Smooth muscle cell of the brain vasculature (primary cell): ENCODE data around the gene CDH23.

Experiments used
- DNase-seq: peaks from one replicate; pipeline ENCODE4 v3.0.0-alpha.2; 2012; ENCODE audit warnings: low read depth, low spot score

CDH23 gene

DNA sequence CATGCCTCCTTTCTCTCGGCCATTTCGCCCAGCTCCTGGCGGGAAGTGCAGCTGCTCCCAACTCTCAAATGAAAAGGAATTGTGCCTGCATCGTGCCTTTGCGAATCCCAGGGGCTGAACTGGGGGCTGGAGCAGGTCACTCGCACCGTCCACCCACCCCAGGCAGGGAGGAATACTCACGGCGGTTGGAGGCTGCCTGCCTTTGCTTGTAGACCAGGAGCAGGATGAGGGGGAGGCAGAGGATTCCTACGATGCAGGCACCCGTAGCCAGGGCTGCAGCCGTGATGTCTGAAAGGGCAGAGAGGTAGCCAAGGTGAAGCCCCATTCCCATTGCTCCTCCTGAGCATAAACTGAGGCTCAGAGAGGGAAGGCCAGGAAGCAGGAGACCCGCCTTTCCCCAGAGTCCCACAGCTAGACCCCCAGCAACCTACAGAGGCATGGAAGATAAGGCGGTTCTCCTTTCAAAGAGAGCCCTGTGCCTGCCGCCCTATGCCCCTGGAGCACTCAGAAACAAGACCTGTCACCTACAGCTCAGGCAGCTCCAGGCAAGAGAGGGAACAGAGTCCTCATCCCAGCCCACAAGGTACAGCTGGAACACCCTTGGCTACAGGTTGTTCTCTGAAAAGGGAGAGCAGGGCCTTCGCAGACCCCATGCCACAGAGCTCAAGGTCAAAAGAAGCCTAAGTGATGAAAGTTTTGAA lies 358.6 kb downstream of the CDH23 start:
- DNase-seq: no peak

DNA sequence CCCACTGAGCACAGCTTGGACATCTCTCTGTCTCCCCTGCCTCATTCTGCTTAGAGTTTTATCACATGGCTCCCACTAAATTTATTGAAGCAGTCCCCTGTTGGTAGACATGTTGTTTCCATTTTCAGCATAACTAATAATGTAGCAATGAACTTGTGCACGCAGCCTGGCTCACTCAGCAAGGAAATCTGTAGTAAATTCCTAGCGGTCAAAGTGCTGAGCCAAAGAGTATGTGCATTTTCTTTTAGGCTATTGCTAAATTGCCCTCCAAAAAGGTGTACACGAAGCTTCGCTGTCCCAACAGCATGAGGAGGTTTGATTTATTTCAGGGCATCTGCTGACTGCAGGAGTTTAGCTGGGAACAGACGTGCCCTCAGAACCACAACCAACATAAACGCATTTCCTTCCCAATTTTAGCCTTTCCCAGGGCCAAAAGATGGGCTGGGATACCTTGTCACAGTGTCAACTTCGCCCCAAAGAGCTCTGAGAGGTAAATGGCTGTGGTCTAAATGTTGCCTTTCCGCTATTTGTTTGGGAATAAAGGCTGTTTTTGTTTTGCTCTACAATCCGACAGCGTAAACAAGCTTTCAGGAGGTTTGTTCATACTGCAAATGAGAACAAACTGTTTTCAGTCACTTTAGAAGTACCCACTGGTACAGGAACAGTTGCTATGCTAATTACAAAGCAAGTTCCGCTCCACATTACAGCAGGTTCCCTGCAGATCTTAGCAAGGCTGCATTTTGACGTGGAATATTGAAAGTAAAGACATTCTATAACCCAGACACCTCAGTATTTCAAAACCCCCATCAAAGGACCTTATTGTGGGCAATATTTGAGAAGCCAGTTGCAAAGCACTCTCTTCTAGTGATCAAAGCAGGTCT lies 359.8 kb downstream of the CDH23 start:
- no peak for DNase-seq

DNA sequence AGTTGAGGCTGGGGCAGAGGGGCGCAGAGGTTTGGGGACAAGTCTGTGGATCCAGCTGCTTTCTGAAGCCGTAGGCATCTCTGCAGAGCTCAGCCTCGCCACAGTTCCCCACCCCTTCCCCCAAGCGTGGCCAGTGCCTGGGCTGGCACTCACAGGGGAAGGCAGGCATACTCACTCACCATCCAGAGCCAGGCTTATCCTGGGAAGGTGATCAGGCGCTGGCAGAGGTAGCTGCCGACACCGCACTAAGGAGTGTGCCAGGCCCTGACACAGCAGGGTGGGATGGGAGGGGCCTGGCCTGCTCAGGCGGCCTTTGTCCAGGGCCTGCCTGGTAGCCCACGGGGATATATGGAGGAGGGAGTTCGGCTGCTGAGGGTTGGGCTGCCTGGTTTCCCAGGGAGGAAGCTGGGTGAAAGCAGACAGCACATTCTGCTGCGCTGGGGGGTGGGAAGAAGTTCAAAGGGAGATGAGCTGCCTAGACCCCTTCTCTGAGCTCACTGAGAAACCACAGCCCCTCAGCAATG lies 360.7 kb downstream of the CDH23 start:
- DNase-seq: no peak

DNA sequence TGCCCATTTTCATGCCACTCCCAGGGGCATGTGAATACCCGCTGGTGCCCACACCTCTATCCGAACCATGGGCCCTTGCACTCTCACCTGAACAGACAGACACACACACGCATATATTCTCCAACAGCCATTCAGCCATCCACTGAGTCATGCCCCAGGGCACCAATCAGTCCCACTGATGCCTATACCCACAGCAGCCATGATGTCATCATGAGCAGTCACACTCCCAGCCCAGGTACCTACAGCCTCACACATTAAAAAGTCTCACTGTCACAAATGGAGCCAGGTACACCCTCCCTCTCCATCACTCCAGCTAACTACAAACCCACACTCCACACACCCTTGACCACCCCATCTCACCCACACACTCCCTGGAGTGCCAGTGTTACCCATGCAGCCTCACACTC lies 364.4 kb downstream of the CDH23 start:
- DNase-seq: no peak

GRCh38 chr10:71761541-71762113 lies 364.9 kb downstream of the CDH23 start:
- DNase-seq: no peak

DNA sequence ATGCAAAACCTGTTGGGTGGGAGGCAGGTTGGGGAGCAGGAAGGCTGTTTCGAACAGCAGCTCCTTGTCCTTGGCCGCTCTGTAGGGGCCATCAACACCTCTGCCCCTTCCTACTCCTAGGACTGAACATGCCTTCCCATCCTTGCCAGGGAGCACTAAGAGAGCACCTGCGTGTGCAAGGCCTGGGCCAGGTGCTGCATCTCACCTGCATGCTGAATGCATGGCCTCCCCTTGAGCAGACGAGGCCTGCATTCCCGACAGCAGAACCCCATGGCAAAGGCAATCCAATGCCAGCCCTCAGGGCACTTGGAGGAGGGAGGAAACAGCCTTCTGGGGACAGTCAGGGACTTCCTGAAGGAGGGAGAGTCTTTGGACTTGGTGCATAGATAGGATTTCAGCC lies 365.6 kb downstream of the CDH23 start:
- no peak for DNase-seq

GRCh38 chr10:71763352-71764127 lies 366.8 kb downstream of the CDH23 start:
- DNase-seq: no peak

- DNase-seq: no peak
Observed at GRCh38 chr10:71765176-71765904, 368.6 kb downstream of the CDH23 start.

GRCh38 chr10:71765906-71766716 lies 369.4 kb downstream of the CDH23 start:
- DNase-seq: no peak

DNA sequence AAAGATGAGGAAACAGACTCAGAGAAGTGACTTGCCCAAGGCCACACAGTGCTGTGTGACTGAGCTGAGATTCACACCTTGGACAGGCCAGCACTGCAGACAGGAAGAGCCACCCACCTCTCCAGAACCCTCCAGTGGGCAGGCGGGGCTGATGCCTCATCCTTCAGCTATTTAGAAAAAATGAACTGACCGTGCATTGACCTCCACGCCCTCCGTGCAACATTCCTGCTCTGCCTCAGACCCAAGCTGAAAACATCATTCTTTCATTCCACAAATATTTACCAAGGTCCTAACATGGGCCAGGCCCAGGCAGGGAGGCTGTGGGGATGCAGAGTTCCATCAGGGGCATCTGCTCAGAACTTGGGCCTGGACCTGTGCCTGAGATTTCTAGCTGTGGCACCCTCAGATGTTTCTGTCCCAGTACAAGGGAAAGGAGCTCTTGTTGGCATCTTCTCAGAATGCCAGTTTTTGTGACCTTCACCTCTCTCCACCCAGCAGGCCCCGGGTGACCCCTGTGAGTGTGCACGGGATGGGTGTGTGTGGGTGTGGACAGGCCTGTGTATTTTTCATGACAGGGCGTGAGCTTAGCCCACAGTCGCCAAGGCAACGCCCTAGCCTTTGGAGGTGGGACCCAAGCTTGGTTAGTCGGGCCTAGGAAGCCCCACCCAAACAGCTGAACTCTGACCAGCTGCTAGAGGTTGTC lies 370.1 kb downstream of the CDH23 start:
- DNase-seq: no peak

DNA sequence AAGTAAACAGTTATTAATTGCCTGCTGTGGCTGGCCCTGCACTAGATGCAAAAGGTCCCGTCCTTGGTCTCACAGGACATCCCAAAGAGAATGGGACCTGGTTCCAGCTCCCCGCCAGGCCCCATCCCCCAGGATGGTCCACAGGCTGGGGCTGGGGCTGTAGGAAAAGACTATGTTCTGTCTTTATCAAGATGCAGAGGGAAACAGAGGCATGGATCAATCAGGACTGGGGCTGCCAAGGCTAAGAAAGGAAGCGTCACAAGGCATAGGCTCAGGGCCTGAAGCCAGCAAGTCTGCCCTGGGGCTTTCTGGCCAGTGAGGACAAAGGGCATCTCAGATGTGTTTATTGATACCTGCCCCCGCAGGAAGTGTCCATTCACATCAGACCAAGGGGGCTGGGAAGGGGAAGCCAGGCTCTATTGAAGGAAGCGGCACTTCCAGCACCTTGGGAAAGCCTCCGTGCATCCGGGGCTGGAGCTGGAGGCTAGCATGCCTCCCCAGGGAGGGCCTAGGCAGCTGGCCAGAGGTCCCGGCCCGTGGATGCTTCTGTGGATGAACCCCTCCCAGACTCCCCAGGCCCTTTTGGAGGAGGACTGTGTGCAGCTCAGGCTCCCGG lies 370.8 kb downstream of the CDH23 start:
- no peak for DNase-seq

- no peak for DNase-seq
Observed at GRCh38 chr10:71769279-71769823, 372.6 kb downstream of the CDH23 start.

- DNase-seq: no peak
Observed at GRCh38 chr10:71770255-71770654, 373.5 kb downstream of the CDH23 start.

DNA sequence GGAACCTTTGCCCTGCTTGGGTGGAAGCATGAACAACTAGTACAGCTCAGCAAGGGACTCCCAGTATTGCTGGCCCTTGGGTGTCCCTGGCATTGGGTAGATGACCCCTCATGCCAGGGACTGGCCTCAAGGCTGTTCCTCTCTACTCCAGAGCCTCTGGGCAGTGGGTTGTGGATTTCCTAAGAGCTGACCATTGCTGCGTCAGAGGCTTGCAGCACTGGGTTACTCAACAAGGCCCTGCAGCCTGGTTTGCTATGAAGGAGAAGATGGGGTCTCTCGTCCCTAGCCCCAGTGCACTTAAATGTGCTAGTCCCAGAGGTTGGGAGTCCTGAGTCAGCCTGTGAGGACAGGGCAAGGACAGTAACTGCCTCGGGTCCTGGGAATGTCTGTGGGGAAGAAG lies 374.1 kb downstream of the CDH23 start:
- no peak for DNase-seq

DNA sequence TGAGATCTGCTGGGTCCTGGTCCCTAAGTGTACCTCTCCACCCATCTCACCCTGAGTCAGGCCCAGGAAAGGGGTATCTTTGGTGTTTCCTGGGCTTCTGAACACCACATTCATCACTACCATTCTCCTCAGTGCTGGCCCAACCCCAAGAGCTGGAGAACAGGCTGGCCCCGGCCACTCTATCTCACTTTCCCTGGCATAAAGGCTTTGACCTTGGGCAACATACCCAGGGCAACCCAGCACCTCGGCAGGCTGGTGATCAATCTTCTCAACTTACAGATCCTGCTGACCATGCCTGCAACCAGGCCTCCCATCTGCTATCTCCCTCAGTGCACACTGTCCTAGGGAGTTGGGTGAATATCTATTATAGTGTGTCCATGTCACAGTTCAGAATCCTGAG lies 374.5 kb downstream of the CDH23 start:
- DNase-seq: no peak

GRCh38 chr10:71771821-71772617 lies 375.3 kb downstream of the CDH23 start:
- no peak for DNase-seq

DNA sequence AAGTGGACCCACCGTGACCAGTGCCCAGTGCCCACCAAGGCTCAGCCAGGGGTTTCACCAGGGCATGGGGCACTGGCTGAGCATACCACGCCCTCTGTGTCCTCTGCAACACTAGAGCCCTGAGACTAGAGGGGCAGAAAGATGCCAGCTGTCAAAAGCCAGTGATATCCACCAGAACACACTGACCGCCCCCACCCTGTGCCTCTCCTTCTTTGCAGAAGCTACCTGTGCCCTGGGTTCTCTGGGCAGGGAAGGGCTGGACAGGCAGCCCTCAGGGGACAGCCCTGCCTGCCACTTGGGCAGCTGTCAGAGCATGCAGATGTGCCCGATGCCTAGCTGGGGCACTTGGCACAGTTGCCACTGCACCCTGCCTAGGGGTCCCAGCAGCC lies 376.1 kb downstream of the CDH23 start:
- no peak for DNase-seq
